GM21381 (cell line): ENCODE data around the gene MALSU1.

Source experiments
- ATAC-seq: cut with Tn5 transposase; IDR thresholded peaks from one replicate; pipeline ENCODE4 v1.9.1; 2021; ENCODE audit warnings: mild to moderate bottlenecking, moderate library complexity; ENCODE audit not compliant: unreplicated experiment

The MALSU1 gene

DNA sequence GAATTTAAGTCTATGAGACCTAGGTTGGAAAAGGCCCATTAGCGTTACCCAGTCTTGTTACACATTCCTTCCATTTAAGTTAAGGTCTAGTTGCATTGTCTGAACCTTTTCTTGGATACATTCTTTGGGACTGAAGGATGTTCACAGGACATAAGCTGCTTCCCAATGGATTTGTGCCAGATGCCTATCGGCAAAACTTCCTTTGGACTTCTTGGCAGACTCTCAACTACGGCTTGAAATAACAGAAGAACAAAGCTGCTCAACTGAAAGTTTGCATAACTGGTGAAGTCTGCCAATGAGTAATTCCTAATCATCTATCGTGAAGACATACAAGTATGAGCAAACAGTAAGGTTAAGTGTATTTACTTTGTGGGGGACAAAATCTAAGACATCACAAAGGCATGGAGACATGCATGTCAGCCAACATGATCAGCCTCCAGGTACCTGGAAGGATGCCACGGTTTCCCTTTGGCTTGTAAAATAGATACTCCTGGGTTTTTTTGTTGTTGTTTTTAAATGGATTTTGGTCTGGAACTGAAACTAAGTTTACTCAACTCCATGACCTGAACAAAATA lies 35.4 kb downstream of the MALSU1 start:
- no peak for ATAC-seq

DNA sequence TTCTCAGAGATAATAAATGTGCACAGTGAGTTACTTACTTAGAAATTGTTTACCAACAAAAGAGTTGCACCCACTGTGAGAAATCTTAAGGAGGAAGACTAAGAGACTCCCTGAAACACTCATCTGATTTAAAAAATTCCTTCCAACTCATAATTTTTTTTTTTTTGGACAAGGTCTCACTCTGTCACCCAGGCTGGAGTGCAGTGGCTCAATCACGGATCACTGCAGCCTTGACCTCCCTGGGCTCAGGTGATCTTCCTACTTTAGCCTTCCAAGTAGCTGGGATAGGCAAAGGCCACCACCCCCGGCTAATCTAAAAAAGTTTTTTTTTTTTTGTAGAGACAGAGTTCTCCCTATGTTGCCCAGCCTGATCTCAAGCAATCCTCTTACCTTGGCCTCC lies 36.0 kb downstream of the MALSU1 start:
- ATAC-seq: no peak

DNA sequence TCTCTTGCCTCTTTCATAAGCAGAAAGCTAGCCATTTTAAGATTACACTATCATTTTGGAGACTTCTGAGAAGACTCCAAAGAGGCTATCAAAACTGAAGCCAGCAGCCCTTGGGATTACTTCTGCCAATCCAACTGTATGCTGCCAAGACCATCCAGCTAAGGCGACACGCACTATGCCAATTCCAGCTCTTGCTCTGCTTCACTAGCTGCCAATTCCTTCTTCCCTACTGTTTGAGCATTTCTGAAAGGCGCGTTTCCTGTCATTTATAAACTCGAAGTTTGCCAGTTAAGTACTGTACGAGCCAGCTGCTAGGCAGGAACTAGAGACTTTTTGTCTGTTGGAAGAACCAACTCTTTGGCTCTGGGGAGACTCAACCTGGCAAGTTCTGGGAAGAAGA lies 36.5 kb downstream of the MALSU1 start:
- ATAC-seq: no peak

- ATAC-seq: no peak
Observed at GRCh38 chr7:23336086-23336485, 36.9 kb downstream of the MALSU1 start.

- no peak for ATAC-seq
Observed at GRCh38 chr7:23336799-23337283, 37.7 kb downstream of the MALSU1 start.

DNA sequence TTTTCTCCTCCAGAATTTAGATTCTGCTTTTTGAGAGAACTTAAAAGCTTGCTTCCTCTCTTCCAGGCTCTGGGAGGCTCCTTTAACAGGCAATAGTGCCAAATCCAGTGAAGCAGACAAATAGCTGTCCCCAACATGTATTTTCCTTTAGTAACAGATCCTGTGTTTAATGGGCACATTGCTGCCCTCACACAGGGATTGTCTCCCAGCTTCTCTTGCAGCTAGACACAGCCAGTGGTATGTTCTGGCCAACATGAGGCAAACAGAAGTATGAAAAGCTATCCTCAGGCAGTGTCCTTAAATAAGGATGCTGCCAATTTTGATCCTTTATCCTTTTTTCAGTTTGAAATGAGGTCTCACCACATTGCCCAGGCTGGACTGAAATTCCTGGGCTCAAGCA lies 38.2 kb downstream of the MALSU1 start:
- ATAC-seq: no peak

DNA sequence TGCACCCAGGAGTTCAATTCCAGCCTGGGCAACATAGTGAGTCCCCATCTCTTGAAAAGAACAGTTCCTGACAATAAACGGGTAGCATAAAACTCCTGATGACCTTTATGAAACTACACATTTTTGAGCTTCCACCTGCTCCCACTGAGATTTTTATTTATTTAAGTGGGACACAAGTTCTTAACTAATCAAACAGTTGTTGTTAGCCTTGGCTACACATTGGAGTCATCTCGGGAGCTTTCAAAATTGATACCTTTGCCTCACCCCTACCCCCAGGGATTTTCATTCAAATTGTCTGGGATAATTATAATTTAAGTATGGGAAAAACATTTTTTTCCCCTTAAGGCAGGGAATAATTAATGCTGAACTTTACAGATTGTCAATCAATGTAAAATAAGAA lies 39.3 kb downstream of the MALSU1 start:
- no peak for ATAC-seq

DNA sequence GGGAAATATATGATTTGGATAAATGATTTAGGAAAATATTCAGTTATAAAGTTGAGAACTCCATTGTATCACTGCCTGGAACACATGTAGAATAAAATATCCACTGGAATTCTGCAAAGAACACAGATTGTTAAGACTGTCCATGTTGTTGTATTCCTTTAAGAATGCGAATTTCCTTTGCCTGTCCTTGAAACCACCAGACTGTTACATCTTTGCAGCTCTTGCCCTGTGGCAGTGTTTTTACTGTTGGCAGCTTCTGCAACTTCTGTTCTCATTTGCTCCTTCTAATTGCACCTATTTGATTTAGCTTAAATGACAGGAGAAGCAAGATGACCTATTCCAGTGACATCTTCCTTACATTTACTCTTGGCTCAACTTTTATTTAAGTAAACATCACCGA lies 39.7 kb downstream of the MALSU1 start:
- ATAC-seq: no peak

- ATAC-seq: no peak
Observed at GRCh38 chr7:23341846-23342598, 42.9 kb downstream of the MALSU1 start.

- ATAC-seq: no peak
Observed at GRCh38 chr7:23343102-23343501, 44.0 kb downstream of the MALSU1 start.

GRCh38 chr7:23343806-23344475 lies 44.8 kb downstream of the MALSU1 start:
- no peak for ATAC-seq

- no peak for ATAC-seq
Observed at GRCh38 chr7:23345601-23346000, 46.5 kb downstream of the MALSU1 start.

DNA sequence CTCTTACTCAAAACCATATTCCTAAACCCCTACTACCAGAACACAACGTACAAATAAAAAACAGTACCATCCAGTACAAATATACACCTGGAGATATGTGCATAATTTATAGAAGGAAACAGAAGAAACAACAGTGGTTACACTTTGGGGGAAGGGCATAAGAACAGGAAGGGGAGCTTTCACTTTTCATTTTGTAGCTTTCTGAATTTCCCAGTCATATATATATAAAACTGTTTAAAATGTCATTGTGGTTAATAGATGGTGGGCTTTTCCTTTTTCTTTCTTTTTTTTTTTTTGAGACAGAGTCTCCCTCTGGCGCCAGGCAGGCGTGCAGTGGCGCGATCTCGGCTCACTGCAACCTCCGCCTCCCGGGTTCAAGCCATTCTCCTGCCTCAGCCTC lies 47.2 kb downstream of the MALSU1 start:
- ATAC-seq: no peak

GRCh38 chr7:23347033-23347681 lies 48.0 kb downstream of the MALSU1 start:
- no peak for ATAC-seq

DNA sequence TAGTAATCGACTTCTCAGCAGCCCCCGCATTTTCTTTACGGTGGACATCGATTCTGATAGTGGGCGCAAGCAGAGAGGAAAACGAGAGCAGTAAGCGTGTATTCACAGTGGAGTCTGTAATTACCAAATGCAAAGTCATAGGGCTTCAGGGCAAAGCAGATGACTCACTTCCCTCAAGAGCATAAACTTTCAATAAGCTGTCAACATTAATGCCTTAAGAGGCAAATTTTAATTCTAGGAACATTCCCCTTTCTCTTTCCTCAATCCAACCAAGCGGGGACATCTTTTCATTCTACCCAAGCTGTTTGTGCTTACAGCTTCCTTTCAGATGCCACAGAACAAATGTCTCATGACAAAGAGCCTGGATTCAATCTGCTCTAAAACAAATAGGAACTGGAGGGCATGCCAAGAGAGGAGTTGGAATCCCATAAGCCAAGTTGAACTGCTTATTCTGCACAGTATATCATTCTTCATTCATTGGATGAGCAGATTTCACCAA lies 48.6 kb downstream of the MALSU1 start:
- no peak for ATAC-seq

- ATAC-seq: no peak
Observed at GRCh38 chr7:23349484-23350157, 50.5 kb downstream of the MALSU1 start.

GRCh38 chr7:23350466-23350865 lies 51.3 kb downstream of the MALSU1 start:
- no peak for ATAC-seq

GRCh38 chr7:23353172-23353571 lies 54.0 kb downstream of the MALSU1 start:
- ATAC-seq: no peak

GRCh38 chr7:23356168-23356567 lies 57.0 kb downstream of the MALSU1 start:
- ATAC-seq: no peak

GRCh38 chr7:23356726-23357125 lies 57.6 kb downstream of the MALSU1 start:
- ATAC-seq: no peak
